GM21423 (cell line): ENCODE measurements around the gene RAPGEF2.
"Not testable (repeated sequence)": the region's sequence is repeated elsewhere in the genome, so short reads cannot be mapped to it uniquely, and the experiment has no call there.

Experiments
- ATAC-seq: cut with Tn5 transposase; IDR thresholded peaks from one replicate; pipeline ENCODE4 v1.9.1; 2021; ENCODE audit warnings: mild to moderate bottlenecking, moderate library complexity; ENCODE audit not compliant: unreplicated experiment

RAPGEF2 gene

DNA sequence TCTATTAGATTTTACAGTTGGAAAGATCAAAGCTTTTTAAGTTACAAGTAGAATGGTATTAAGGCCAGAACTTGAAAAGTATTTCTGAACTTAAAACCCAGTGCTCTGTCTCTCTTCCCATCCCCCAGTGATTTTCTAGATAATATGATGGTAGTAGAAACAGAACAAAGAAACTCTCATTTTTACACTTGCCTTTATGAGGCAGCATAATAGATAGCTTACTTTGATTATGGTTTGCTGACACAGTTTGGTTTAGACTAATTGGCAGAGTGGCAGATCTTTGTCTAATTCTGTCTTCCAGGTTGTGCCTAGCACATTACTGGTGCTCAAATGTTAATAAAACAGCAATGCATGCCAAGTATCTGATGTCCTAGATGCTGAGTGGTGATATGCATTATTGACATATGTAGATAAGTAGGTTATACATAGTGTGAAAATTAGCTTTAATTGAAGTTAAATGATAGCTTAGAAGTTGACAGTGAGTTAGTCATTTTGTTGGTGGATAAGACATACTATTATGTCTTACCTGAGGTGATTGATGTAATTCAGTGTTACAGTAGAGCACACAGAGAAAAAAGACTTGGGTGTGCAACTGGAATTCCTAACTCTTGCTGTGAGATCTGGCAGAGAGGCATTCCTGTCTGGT, 4.3 kb upstream of the RAPGEF2 start:
- ATAC-seq = no peak

DNA sequence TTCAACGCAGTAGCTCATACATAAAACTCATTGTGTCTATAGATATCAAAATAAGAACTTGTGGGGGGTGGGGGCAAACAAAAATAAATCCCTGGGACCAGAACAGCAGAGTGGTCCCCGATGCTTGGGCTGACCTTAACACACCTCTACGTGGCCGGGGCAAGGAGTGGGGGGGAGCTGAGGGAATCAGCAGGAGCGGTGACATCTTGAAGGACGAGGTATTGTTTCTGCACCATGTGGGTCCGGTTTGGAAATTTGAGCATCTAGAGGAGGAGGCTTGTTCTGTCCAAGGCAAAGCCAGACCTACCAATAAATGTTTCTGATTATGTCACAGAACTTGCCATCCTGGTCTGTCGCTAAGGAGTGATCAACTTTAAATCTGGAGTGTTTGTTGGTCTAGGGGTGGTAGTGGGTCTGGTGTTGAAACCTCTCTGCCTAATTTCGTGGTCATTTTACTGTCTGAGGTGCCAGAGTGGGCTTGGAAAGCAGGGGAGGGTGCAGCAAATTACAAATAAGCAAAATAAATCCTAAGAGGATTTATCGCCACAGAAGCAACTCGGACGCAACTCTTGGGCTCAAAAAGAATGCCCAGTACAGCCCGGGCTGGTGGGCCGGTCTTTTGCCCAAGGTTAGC, 774 bp upstream of the RAPGEF2 start:
- no peak for ATAC-seq

DNA sequence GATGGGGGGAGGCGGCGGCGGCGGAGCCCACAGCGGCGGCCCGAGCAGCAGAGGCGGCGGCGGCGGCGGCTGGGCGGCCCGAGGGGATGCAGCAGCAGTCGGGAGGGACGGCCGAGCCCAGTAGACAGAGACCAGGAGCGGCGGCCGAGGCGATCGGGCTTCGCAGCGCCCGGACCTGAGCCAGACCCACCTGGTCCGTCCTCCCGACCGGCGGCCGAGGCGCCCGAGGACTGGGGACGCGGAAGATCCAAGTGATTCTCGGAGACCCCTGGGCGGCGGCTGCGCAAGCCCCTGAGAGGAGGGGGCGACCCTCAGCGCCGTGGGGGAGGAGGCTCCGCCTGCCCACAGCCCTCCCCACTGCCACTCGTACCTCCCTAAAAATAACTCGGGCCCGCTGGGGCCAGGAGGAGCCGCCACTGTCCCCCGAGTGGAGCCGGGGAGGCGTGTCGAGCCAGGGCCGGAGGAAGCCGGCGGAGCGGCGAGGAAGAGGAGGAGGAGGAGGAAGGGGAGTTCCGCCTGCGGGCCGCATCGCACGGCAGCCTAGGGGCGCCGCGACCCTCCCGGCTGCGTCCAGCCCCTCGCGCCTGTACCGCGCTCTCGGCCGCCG, 608 bp downstream of the RAPGEF2 start:
- ATAC-seq = peak; percentile 21

DNA sequence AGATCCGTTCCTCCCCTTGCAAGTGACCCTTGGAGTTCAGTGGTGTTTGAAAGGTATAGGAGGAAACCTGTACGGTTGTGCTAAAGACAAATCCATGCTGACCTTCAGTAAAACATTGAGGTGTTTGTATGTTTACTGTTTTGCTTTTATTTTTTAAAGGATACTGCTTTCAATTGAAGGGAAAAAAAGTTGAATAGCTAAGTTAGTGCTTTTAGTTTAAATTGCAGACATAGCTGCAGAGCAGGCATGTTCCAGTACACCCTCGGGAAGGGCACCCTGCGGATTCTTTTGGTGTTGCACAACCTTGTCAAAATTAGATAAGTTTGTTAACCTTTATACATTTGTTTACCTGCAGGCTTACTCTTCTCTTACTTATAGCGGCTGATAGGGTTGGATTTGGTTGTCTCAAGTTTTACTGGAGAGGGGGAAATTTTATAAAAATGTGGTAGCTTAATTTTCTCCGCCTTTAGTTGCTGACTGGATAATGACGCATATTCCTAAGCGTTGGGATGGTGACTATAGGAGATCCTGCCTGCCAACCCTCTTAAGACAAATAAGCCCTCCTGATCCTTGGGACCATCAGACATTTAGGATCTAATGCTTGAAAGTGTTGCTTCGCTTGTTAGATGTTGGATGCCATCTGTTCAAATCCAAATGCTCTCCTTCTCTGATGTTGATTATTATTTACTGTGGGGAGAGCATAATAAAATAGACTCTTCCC, 2.0 kb downstream of the RAPGEF2 start:
- ATAC-seq = no peak

DNA sequence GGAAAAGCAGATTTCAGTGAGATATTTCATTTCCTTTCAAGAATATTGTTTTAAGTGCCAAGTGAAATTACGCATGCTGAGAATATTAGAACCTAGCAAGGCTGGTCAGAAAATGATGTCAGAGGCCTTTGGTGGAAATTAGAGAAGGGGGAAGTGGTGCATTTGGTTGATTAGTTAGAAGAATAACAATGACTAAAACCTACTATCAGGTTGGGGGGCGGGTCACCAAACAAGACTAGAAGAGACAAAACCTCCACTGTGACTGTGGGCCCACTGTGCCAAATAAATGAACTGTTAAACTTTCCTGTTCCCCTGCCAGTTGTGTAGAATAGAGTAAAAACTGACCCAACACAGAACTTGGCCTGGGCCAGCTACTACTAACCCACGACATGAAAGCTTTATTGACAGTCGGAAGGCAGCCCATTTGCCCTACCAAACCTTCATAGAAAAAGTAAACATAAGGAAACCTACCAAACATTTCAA, 2.9 kb downstream of the RAPGEF2 start:
- ATAC-seq = no peak

DNA sequence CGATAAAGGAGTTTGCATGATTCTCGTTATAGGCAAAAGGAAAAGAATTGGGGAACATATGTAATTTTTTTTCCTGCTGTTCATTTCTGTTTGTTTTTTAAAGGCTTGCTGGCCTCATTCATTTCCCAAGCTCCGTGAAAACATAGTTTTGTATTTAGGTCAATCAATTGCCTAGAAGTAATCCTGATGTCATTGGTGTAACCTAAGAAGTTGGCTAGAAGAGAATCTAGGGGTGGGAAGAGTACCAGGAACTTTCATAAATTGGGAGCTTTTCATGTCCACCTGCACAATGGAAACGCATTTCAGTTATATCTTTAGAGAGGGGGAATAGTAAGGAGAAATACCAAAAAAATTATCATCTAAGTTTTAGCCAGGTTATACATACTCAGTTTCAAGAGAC, 3.8 kb downstream of the RAPGEF2 start:
- ATAC-seq = no peak

DNA sequence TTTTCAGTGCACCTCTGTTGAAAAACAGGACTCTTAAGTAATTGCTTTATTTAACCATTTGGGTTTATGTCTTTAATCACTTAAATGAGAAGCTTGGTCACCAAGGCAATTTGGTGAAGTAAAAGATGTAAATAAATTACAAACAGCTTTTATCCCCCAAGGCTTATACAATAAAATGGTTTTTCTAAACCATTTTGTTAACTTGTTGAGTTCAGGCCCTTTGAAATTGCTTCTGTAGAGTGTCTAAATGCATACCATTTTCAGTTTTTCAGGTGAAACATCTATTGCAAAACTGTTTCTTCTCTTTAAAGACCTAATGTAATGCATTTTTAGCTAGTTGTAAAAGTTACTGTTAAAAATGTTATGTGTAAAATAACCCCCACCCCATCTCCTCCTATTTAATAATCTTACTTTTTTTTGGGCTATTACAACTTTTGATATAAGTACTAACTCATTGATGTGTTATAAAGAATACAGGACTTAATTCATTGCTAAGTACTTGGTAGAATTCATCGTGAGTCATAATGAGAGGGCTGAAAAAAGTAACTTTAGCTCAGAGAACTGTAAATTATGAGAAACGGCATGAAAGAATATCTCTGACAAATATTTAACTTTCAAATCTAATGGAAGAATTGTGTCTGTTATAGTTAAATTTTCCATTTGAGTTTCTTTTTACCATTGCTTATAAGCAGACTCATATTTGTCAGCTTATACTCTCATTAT, 4.5 kb downstream of the RAPGEF2 start:
- no peak for ATAC-seq

DNA sequence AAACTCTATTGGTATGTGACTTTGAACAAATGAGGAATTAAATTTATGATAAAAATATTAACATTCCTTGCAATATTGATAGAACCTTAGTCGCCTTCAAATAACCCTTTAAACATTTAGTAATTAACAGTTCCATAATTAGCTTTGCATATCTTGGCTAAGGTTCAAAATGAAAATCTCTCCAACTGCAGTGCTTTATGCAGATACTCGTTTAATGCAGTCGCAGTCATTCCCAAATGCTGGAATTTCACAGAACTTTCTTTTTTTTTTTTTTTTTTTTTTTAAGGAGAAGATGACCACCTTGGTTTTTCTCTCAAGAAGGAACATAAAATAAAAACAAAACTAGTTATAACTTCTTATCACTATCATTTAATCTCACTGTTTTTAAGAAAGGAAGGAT, 5.2 kb downstream of the RAPGEF2 start:
- no peak for ATAC-seq

DNA sequence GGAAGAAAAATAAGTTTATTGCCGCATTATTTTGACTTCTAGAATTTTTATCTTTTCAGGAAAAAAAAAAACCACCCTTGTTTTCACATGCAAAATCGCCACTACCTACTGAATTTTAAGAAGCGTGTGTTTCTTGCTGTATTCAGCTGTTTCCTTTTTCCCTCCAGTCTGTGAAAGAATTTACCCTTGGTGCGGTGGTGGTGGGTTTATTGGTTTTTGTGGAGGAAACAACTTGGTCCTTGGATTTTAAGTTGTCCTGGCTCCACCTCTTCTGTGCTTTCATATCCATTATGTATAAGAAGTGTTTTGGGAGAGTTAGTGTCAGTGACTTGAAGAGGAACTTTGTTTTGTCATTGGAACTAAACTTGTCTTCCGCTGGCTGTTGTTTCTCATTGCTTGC, 8.1 kb downstream of the RAPGEF2 start:
- no peak for ATAC-seq

DNA sequence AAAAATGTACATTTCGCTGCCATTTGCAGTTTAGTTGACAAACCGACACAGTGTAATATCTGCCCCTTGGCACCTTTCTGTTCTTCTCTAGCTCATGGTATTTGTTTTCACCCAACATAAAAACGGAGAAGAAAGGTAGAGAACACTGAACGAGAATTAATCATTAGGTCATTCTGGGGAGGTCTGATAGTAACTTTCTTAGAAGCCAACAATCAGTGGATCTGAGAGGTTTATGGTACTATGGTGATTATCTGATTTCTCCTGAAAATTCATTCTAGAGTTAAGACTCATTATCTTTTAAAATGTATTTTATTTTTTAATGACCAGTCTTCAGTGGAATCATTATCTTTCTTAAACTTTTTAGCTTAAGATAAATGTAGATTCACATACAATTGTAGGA, 8.5 kb downstream of the RAPGEF2 start:
- no peak for ATAC-seq

DNA sequence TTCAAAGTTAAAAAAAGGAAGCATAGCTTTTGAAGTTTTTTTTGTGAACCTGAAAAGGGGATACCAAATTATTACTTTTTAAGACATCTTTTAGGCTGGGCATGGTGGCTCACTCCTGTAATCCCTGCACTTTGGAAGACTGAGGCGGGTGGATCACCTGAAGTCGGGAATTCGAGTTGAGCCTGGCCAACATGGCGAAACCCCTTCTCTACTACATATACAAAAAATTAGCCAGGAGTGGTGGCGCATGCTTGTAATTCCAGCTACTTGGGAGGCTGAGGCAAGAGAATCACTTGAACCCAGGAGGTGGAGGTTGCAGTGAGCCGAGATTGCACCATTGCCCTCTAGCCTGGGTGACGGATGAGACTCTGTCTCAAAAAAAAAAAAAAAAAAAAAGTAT, 10.5 kb downstream of the RAPGEF2 start:
- not testable (repeated sequence) for ATAC-seq

DNA sequence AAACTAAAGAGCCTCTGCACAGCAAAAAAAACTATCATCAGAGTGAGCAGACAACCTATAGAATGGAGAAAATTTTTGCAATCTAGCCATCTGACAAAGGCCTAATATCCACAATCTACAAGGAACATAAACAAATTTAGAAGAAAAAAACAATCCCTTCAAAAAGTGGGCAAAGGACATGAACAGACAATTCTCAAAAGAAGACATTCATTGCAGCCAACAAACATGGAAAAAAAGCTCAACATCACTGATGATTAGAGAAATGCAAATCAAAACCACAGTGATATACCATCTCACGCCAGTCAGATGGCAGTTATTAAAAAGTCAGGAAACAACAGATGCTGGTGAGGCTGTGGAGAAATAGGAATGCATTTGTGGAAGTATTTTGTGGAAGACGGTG, 13.2 kb downstream of the RAPGEF2 start:
- not testable (repeated sequence) for ATAC-seq

DNA sequence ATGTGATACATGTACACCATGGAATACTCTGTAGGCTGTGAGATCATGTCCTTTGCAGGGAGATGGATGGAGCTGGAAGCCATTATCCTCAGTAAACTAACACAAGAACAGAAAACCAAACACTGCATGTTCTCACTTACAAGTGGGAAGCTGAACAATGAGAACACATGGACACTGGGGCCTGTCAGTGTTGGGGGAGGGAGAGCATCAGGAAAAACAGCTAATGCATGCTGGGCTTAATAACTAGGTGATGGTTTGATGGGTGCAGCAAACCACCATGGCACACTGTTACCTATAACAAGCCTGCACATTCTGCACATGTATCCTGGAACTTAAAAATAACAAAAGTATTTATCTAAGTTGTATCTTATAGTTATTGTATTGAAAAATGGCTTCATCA, 13.8 kb downstream of the RAPGEF2 start:
- ATAC-seq = not testable (repeated sequence)

DNA sequence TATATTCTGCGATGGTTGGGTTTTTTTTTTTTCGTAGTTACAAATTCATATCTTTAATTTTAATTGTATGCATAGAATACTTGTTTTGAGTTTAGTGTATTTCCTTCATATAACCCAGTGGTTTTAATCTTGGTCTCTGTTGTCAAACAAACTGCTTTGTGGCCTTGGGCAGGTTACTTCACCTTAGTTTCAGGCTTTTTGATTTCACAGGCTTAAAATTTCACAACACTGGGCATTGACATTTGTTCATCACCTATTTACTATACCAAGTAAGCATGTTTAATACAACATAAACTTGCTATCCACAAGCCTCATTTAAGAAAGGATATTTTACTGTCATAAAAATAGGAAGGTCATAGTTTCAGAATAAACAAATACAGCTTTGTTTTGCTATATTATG, 14.7 kb downstream of the RAPGEF2 start:
- ATAC-seq = no peak

DNA sequence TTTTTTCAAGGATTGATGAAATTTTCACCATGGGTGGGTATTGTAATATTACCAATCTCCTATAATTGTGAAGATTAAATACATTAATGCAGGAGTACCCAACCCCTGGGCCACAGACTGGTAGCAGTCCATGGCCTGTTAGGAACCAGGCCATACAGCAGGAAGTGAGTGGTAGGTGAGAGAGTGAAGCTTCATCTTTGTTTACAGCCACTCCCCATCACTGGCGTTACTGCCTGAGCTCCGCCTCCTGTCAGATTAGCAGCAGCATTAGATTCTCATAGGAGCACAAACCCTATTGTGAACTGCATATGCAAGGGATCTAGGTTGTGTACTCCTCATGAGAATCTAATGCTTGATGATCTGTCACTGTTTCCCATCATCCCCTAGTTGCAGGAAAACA, 15.1 kb downstream of the RAPGEF2 start:
- no peak for ATAC-seq

DNA sequence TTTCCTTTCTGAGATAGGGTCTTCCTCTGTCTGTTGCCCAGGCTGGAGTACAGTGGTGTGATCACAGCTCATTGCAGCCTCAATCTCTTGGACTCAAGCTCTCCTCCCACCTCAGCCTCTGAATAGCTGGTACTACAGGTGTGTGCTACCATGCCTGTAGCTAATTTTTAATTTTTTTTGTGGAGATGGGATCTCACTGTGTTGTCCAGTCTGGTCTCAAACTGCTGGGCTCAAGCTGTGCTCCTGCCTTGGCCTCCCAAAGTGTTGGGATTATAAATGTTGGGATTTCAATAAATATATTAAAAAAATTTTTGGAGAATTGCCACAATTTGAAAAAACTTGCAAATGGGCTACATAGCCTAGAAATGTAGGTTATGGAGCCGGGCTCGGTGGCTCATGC, 18.5 kb downstream of the RAPGEF2 start:
- no peak for ATAC-seq

DNA sequence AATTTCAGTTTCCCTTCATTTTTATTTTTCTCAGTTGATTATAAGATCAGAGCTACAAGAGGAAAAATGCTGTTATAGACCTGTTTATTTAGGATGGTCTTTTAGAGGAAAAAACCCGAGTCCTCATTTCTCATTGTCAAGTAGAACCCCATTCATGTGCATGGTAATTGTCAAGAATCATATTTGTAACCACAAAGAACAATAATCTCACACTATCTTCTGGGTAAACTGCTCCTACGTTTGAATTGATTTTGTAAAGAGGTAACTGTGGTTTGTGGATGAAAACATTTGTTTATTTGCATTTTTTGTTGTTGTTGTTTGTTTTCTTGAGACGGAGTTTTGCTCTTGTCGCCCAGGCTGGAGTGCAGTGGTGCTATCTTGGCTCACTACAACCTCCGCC, 23.8 kb downstream of the RAPGEF2 start:
- no peak for ATAC-seq

DNA sequence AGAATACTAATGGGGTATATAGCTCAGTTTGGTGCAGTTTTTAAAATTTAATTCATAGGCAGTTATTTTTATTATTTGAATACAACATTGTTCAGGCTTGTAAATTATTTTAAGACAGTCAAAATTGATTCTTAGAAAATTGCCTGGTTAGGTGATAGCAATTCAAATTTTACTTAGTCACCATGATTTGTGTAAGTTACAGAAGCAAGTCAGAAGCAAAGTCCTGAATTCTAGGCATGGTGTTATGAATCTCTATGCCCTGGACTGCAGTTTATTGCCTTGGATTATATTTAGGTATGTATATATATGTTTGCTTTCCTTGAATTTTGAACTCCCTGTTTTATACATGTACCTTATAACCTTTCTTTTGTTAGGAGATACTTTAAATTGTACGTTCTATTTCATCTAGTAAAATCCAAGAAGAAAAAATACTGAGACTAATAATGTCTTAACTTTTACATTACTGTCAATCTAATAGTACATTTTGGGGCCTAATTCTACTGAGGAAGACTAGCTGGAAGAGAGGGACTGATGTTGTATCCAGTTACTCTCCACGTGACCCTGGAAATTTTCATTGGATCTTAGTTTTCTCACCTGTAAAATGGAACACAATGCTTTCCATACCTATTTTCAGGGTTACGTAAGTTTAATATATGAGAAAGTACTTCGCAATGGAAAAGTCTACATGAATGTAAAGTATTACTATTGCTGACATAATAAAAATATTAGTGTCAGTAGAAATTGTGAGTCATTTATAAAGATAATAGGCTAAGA, 25.1 kb downstream of the RAPGEF2 start:
- no peak for ATAC-seq

DNA sequence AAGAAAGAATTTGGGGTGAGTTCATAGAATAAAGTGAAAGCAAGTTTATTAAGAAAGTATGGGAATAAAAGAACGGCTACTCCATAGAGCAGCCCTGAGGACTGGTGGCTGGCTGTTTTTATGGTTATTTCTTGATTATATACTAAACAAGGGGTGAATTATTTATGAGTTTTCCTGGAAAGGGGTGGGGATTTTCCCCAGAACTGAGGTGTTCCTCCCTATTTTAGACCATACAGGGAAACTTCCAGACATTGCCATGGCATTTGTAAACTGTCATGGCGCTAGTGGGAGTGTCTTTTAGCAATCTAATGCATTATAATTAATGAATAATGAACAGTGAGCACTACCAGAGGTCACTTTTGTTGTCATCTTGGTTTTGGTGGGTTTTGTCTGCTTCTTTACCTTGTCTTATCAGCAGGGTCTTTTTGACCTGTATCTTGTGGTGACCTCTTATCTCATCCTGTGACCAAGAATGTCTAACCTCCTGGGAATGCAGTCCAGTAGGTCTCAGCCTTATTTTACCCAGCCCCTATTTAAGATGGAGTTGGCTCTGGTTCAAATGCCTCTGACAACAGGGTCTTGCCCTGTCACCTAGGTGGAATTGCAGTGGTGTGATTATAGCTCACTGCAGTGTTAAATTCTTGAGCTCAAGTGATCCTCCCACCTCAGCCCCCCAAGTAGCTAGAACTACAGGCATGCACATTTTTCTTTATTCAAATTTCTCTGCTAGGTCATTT, 27.1 kb downstream of the RAPGEF2 start:
- no peak for ATAC-seq

DNA sequence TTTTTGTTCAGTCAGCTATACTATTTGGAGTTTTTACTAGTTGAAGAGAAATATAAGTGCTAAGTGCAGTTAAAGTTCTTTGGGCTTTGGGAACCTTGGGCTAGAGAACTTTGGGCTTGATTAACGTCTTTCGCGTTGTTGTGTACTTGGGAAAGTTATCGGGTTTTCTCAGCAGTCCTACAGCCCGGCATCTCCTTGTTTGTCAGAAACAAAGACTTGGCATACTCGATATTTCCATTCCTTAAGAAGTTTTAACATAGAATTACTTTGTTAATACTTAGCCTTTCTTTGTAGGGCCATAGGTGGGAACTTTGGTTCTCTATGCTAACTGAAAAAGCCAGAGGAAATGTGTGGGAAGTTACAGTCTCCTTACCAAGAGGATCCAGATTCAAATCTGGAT, 28.7 kb downstream of the RAPGEF2 start:
- ATAC-seq = no peak
